Ovary (tissue), 9 donors: ENCODE data around the gene IKZF4. TPM values are rescaled to one million over a fixed set of nuclear protein-coding genes. Genes with fewer than 3 reads are reported as not detected.
"Not testable (repeated sequence)": the region's sequence is repeated elsewhere in the genome, so short reads cannot be mapped to it uniquely, and the experiment has no call there.

ENCODE experiments used
- DNase-seq, 5 donors: peaks; one replicate each; pipeline ENCODE4 v3.0.0-alpha.2; 2019 to 2020
- H3K27ac ChIP-seq, 2 donors: fragments of 200-600 bp; one replicate each; pipeline versions ENCODE4 v1.5.1 to v1.8.0; 2019 to 2022
- H3K27me3 ChIP-seq: fragments of 200-600 bp; one replicate; pipeline ENCODE4 v1.8.0; 2022
- H3K36me3 ChIP-seq: fragments of 200-600 bp; sonication (generic); one replicate; pipeline ENCODE4 v1.5.1; 2019
- H3K4me1 ChIP-seq: one replicate; pipeline ENCODE4 v1.8.1; 2013; ENCODE audit warnings: mild to moderate bottlenecking, moderate library complexity; ENCODE audit not compliant: insufficient read depth
- H3K4me3 ChIP-seq: fragments of 200-600 bp; sonication (generic); one replicate; pipeline ENCODE4 v1.5.1; 2017
- H3K9me3 ChIP-seq, 2 donors: fragments of 200-600 bp in 1 of 2; sonication (generic) in 1 of 2; one replicate each; pipeline versions ENCODE4 v1.5.1 to v1.8.1; 2013 to 2019; ENCODE audit warnings: mild to moderate bottlenecking in 1 of 2, moderate library complexity in 1 of 2
- EP300 ChIP-seq: sonication (generic); formaldehyde crosslinking; IDR thresholded peaks from one replicate; pipeline ENCODE4 v1.6.1; 2017; ENCODE audit warnings: antibody characterized with exemption
- POLR2A ChIP-seq: fragments of 450-650 bp; IDR thresholded peaks from one replicate; pipeline ENCODE4 v1.6.1; 2017; ENCODE audit warnings: antibody characterized with exemption, mild to moderate bottlenecking, moderate library complexity
- whole genome bisulfite sequencing, 3 donors: extraction: QIAGEN DNeasy Blood & Tissue Kit in 1 of 3; methylation state at CpG; one replicate each; pipeline versions ENCODE4 v1.1.5 to v1.1.7; 2013 to 2017; 5-methylcytosine and 5-hydroxymethylcytosine counted together
- intact Hi-C, 4 donors: fragments of 100-400 bp; cut with DNase I; formaldehyde crosslinking; loops; one replicate each; pipeline versions ENCODE4 v1.11.0 to v1.15.1; 2022 to 2023
- polyA plus RNA-seq, 2 donors: library from polyadenylated mRNA; stranded (reverse); fragments of 200-250 nt in 1 of 2; fragments of 350-450 nt in 1 of 2; fragmentation: Illumina TruSeq in 1 of 2; extraction: RNeasy Lipid Tissue Mini Kit (QIAGEN cat#74804) in 1 of 2; gene quantifications; one replicate each; pipeline ENCODE4 v1.2.3, GENCODE V29; 2013 to 2014
- total RNA-seq, 7 donors: library from RNA; depleted of rRNA in 2 of 7; stranded (reverse); fragments of >200 nt in 2 of 7; fragmentation: NEBNext Ultra II Directional in 3 of 7; extraction: Animal tissue kit (Norgen Biotek cat#: 25700) in 3 of 7; gene quantifications; one replicate each; pipeline versions ENCODE4 v1.1.0 to v1.2.4, GENCODE V29; 2016 to 2023
- TF ChIP-seq, protein P1 (sequence below), 3 donors: fragments of 450-650 bp in 2 of 3; fragments of 200-600 bp in 1 of 3; IDR thresholded peaks; one replicate each; pipeline versions ENCODE4 v1.5.1 to v1.8.0; 2016 to 2022; ENCODE audit warnings: antibody characterized with exemption in 3 of 3, mild to moderate bottlenecking in 1 of 3
- donor health status: DM: no; HTN: no; CAD: no; lungs with moderate emphysema.
- donor health status: DM: no; HTN: no; CAD: no.
- donor health status: Bipolar disorder and iron deficiency.
- donor health status: DM: yes; HTN: yes; CAD: no.
- donor health status: DM: no; HTN: no; CAD: no.
- donor health status: DM: yes; HTN: yes; CAD: no.

Gene IKZF4
- total and polyA plus RNA-seq, 9 donors: 4.0 to 33.2 (median 15.9) TPM

GRCh38 chr12:55982319-55982936, 38.4 kb upstream of the IKZF4 start:
- Histone ChIP-seq H3K9me3 (no peaks in the 10 kb centered on the region), H3K4me3 (no peak overlapping the region), H3K36me3 (no peaks in the 10 kb centered on the region), H3K4me1 (no peaks in the 10 kb centered on the region), H3K27ac (no peak overlapping the region), H3K27me3 (no peaks in the 10 kb centered on the region)
- intact Hi-C loops: no loop called here
- DNase-seq: no peak
- TF ChIP-seq EP300: no peak
- no peak for TF ChIP-seq POLR2A
- TF ChIP-seq, protein P1, sequence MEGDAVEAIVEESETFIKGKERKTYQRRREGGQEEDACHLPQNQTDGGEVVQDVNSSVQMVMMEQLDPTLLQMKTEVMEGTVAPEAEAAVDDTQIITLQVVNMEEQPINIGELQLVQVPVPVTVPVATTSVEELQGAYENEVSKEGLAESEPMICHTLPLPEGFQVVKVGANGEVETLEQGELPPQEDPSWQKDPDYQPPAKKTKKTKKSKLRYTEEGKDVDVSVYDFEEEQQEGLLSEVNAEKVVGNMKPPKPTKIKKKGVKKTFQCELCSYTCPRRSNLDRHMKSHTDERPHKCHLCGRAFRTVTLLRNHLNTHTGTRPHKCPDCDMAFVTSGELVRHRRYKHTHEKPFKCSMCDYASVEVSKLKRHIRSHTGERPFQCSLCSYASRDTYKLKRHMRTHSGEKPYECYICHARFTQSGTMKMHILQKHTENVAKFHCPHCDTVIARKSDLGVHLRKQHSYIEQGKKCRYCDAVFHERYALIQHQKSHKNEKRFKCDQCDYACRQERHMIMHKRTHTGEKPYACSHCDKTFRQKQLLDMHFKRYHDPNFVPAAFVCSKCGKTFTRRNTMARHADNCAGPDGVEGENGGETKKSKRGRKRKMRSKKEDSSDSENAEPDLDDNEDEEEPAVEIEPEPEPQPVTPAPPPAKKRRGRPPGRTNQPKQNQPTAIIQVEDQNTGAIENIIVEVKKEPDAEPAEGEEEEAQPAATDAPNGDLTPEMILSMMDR (IDR thresholded peaks at IDR 0.05): no peak
- 33 to 48% (median 47%) methylated on average over 3 of the region's 3 CpGs for WGBS, 3 donors

DNA sequence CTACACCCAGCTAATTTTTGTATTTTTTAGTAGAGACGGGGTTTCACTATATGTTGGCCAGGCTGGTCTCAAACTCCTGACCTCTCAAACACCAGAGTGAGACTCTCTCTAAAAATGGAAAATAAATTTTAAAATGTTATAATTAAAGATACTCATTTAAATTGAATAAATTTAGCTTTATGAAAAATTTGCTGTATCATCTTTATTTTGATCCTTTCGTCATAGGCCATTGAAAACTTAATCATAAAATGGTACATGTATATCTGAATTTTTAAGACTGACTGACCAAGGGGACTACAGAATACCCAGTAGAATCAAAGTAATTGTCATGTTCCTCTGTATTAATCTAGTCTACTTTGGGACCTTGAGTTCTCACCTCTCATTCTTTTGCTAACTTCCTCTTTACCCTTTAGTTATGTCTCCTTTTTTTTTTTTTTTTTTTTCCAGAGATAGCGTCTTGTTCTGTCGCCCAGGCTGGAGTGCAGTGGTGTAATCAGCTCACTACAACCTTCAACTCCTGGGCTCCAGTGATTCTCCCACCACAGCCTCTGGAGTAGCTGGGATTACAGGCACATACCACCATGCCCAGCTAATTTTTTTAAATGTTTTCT, 37.5 kb upstream of the IKZF4 start:
- no peaks in the 10 kb centered on the region for H3K36me3 ChIP-seq
- WGBS, 3 donors: 63 to 66% (median 66%) methylated on average over 4 of the region's 4 CpGs

DNA sequence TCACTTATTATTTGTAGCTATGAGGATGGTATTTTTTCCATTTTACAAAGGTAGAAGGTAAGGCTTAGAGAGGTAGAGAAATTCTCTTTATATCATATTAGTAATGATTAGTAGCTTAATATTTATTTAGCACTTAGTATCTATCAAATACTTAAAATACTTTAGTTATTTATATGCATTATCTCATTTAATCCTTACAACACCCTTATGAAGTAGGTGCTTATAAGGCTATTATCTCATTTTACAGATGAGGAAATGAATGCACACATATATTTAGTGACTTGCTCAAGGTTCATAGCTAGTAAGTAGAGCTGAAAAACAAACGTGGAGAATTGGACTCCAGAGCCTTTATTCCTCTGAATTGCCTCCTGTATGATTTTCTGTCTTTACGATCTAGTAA, 36.0 kb upstream of the IKZF4 start:
- no peaks in the 10 kb centered on the region for H3K9me3 ChIP-seq
- H3K27me3 ChIP-seq: no peaks in the 10 kb centered on the region
- intact Hi-C loops: no loop called here
- TF ChIP-seq POLR2A: no peak
- no peak for TF ChIP-seq EP300
- TF ChIP-seq, protein P1 (IDR thresholded peaks at IDR 0.05): no peak
- H3K27ac ChIP-seq: no peak overlapping the region
- 73 to 75% (median 74%) methylated on average over 2 of the region's 2 CpGs for WGBS, 3 donors
- H3K4me3 ChIP-seq: no peak overlapping the region
- no peaks in the 10 kb centered on the region for H3K36me3 ChIP-seq
- DNase-seq: no peak
- no peaks in the 10 kb centered on the region for H3K4me1 ChIP-seq

More for the DNA sequence above, 37.5 kb upstream of the IKZF4 start:
- Histone ChIP-seq H3K4me1 (no peaks in the 10 kb centered on the region), H3K27ac (no peak overlapping the region), H3K27me3 (no peaks in the 10 kb centered on the region), H3K9me3 (no peaks in the 10 kb centered on the region), H3K4me3 (no peak overlapping the region)
- intact Hi-C loops: no loop called here
- no peak for DNase-seq
- TF ChIP-seq EP300: no peak
- no peak for TF ChIP-seq POLR2A
- TF ChIP-seq, protein P1 (IDR thresholded peaks at IDR 0.05): no peak

- Histone ChIP-seq H3K4me3 (no peak overlapping the region), H3K27me3 (no peaks in the 10 kb centered on the region), H3K36me3 (no peaks in the 10 kb centered on the region), H3K27ac (no peak overlapping the region), H3K9me3 (no peaks in the 10 kb centered on the region), H3K4me1 (no peaks in the 10 kb centered on the region)
- no peak for DNase-seq
- 90 to 94% (median 93%) methylated on average over 4 of the region's 4 CpGs for WGBS, 3 donors
- intact Hi-C loops: no loop called here
- no peak for TF ChIP-seq EP300
- no peak for TF ChIP-seq POLR2A
- TF ChIP-seq, protein P1 (IDR thresholded peaks at IDR 0.05): no peak
Measured at GRCh38 chr12:55985341-55985740, 35.5 kb upstream of the IKZF4 start.

DNA sequence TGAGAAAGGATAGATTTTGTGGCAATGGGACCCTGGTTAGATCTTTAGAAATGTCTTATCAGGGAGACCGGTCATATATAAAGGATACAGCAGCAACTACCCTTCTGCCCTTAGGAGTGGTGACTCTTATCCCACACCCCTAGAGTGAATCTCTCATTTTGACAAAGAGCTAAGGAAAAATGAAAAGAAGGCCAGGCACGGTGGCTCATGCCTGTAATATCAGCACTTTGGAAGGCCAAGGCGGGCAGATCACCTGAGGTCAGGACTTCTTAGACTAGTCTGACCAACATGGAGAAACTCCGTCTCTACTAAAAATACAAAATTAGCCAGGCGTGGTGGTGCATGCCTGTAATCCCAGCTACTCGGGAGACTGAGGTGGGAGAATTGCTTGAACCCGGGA, 34.9 kb upstream of the IKZF4 start:
- H3K4me1 ChIP-seq, H3K27ac ChIP-seq, H3K27me3 ChIP-seq, DNase-seq, H3K9me3 ChIP-seq, H3K4me3 ChIP-seq, intact Hi-C loops, H3K36me3 ChIP-seq: not testable (repeated sequence)
- 91 to 95% (median 94%) methylated on average over 7 of the region's 7 CpGs for WGBS, 3 donors
